Activated CD4-positive, alpha-beta T cell treated with anti-CD3 and anti-CD28 coated beads, Interleukin-10, Interleukin-2, amounts not matched to agents 100 ng/mL and 50 ng/mL, durations not matched to agents 16 hours and 8 hours (primary cell): ENCODE data around the gene TWNK.
A peak's percentile ranks its signal among the peaks of the same experiment; 100 is the strongest.

Source experiments
- DNase-seq: peaks from one replicate; pipeline ENCODE4 v3.0.0-alpha.2; 2020

TWNK gene

GRCh38 chr10:100998183-100998990, 11.0 kb downstream of the TWNK start:
- peak; percentile 68 for DNase-seq

DNA sequence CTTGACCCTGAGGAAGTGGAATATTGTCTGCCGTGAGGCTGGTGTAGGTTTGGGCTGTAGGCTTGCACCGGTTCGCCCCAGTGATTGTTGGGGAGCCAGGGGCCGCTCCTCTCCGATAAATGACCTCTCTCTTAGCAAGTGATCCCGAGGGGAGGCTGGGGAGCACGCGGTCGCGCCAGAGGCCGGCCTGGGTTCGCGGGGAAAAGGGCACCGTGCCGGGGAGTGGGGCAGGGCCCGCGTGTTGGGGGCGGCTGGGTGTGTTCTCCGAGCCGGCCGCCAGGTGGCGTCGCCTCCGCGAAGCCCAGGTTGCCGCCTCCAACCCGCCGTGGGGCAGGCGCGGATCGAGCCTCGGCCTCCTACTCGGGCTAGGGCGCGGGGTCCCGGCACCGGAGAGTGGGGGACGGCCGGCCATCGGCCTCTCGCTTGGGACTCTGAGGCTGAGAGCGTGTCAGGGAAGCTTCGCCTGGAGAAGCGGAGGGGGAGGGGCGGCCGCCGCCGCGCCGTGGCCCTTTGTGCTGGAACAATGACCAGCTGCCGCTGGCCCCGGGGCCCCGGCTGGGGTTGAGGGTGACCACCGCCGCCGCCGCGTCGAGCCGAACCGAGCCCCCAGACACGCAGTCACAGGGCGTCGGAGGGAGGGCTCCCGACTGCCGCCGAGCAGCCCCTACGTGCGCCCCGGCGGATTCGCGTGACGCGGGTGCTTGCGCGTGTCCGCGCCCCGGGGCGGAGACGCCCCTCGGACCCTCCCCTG, 11.8 kb downstream of the TWNK start:
- peak; percentile 81 for DNase-seq

- DNase-seq, result no peak
Observed at GRCh38 chr10:100999742-101000126, 12.4 kb downstream of the TWNK start, which contains the start of gene LZTS2. Gene LZTS2 (plus strand): TSS chr10:100999808. CDS start chr10:101002539, 2,731 bp downstream.

DNA sequence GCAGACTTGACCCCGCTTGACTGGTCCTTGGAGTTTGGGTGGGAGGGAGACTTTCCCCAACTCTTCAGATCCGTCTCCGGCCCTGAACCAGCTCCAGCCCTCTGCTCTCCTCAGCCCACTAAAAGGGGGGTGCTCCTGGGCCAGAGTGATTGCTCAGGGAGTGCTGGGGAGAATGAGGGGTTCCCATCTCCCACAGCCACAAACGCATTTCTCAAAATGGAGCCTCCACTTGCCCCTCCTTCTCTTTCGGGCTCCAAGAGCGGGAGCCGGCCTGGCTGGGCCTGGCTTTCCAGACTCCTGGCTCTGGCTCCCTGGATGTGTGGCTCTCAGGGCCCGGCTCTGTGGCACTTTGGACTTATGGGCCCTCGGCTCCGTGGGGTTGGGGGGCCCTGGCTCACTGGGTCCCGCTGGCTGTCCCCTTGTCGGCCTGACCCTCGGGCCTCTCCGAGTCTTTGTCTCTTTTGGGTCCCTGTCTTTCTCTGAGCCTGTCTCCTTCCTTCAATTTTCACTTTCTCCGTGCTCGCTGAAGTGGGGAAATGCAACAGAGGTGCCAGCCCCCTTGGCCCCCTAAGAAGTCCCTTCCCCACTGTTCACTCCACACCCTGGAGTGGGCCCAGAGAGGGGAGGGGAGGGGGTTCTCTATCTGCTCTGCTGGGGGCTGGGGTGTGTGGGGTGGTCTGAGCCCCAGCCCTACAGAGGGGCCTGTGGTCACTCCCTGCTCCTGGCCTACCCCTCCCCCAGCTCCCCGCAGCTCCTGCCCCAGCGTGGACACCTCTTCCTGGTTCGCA, 13.0 kb downstream of the TWNK start:
- no peak for DNase-seq

DNA sequence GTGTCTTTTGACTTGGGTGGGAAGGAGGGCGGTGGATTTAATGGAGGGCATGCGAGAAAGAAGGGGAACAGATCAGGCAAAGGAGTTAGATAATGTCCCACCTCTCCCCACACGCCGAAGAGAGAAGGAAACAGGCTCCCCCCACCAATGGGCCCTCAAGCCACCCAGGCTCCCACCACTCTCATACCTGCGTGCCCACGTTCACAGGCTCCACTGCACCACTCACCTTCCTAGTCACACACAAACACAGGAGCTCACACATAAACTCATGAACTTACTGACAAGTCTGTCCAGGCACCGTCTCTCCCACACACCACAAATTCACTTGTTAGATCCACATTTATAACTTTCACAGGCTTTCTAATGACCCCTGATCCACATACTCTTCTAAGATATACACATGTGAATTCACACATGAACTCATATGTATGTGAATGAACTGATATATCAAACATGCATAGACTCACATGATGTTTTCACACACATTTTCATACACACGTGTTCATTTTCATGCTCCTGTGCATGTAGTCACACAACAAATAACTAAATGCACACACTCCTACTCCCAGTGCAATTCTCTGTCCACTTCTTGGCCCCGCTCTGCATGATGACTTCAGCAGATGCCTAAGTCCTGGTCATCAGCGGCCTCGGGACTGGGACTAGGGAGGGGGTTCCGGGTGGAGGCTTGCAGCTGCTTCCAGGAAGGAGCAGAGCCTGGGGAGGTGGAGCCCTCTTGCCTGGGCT, 13.7 kb downstream of the TWNK start:
- DNase-seq, result no peak

- no peak for DNase-seq
Observed at GRCh38 chr10:101001659-101002035, 14.3 kb downstream of the TWNK start.

- no peak for DNase-seq
Observed at GRCh38 chr10:101002456-101002855, 15.1 kb downstream of the TWNK start.

- DNase-seq, result no peak
Observed at GRCh38 chr10:101003639-101004206, 16.4 kb downstream of the TWNK start.

- no peak for DNase-seq
Observed at GRCh38 chr10:101005361-101005760, 18.0 kb downstream of the TWNK start.

DNA sequence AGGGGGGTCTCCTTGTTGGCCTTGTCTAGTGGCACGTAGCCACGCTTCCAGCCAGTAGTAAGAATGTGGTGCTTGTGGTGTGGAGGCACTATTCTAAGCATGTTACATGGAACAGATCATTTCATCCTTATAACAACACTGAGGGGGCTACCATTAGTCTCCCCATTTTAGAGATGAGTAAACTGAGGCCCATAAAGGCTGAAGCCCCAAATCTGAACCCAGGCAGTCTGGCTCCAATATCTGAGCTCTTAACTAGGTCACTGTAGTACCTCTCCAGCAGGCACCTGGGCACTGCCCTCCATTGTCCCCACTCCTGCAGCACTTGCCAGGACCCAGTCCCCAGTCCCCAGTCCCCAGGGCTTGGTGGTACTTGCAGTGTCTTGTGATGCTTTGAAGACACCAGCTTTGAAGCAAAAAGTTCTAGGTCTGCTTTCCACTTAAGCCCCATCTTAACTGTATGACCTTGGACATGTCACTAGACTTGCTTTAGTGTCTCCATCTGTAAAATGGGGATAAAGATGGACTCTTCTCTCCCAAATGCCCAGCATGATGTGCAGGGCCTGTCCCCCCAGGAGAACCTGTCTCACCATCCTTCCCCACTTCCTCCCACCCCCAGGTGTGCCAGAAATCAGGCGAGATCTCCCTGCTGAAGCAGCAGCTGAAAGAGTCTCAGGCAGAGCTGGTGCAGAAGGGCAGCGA, 18.7 kb downstream of the TWNK start:
- no peak for DNase-seq

GRCh38 chr10:101006593-101007098, 19.3 kb downstream of the TWNK start:
- DNase-seq, result no peak

DNA sequence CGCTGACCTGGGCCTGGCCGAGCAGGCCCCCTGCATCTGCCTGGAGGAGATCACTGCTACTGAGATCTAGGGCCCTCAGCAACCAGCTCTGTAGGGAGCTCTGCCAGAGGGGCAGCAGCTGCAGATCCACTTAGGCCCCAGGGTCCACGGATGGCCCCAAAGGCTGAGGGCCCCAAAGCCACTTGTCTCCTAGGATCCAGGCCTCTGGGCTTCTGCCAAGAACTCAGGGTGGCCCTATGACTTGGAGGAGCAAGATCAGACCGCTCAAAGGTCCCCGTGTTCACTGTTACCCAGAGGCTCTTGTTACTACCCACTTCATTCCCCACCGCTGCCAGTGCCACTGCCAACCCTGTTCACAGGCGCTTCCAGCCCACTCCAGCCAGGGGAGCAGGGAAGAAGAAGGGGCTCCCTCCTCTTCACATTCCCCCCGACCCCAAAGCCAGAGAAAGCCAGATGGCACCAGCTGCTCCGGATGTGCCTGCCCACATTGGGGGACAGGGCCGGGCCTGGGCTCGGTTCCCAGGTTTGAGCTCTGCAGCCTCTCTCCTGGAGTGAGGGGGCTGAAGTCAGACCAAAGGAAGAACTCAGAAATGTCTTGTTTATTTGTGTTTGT, 19.9 kb downstream of the TWNK start:
- DNase-seq, result no peak

- DNase-seq, result no peak
Observed at GRCh38 chr10:101007915-101008822, 20.8 kb downstream of the TWNK start.

- no peak for DNase-seq
Observed at GRCh38 chr10:101008823-101009423, 21.6 kb downstream of the TWNK start.

- DNase-seq, result no peak
Observed at GRCh38 chr10:101010329-101010728, 23.0 kb downstream of the TWNK start.

DNA sequence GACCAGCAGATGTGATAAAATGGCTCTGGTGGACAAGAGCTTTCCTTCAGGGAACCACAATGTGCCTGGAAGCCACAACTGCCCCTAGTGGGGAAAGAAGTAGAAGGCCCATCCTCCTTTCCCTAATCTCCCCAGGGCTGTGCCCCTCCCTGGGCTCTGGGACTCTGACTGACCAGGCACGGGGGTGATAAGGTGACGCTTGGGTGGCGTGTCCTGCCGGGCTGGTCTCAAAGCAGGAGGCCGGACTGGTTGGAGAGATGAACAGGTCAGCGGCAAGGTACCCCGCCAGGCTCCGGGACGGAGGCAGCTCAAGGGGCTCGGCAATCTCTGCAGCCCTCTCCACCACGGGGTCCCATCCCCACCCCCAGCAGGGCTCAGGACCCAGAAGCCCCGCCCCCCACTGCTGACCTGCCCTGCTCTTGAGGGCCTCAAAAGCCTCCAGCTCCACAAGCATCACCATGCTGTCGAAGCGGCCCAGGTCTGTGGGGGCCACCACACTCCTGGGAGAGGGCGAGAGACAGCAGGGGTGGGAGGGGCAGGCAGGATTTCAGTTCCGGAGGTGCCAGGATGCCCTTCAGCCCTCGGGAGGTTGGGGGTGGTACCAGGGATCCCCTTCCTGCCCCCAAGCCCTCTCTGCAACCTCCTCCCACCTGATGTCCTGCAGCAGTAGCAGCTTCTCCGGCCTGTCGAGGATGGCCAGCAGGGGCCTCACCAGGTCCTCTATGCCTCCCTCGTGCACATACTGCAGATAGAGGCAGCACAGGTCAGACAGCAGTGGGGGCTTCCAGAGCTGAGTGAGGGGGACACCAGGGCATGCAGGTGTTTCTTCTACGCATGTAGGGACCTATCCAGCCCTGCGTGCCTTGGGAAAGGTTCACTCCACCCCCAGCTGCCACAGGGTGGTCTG, 24.4 kb downstream of the TWNK start:
- DNase-seq, result no peak

DNA sequence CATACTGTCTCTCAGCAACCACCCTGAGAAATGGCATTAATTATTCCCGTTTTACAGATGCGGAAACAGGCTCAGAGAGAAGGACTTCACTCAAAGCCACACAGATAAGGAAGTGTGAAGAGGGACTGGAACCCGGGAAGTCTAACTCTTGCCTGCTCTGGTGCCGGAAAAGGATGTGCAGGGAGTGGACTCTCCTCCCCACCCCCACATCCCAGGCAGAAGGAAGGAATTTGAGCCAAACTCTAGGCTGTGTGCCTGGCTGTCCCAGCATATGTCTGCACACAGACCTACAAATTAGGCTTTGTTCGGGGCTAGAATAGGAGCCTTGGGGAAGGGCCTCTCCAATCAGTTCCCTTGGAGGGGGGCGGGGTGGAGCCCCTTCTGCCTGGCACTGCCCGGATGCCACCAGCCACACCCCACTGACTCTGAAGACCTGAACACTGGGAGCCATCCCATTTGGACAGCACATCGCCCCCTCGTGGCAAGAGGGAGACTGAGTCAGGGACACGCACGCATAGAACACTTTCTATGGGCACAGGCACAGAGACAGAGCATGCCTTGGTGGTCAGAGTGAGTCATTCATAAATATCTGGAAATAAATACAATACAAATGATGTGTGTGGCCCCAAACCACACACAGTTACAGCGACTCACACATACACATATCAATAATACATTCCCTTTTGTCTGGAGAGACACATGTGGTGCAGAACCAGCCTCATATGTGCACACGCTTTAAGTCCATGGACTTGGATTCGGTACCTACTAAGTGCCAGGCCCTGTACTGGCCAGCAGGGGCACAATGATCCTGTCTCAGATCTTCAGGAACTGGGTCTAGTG, 25.4 kb downstream of the TWNK start:
- peak; percentile 90 for DNase-seq
